SK-N-SH treated with all-trans-retinoic acid at 6 μM for 48 hours (cell line): Measurements from ENCODE around the gene CISD3.

Source experiments
- ATAC-seq: fragments of 200-7000 bp; cut with Tn5 transposase; 3 replicates; pipeline ENCODE4 v1.9.1; 2020; ENCODE audit warnings: mild to moderate bottlenecking, moderate library complexity
- ARNTL ChIP-seq: fragments of 450-650 bp; formaldehyde crosslinking; IDR thresholded peaks from 2 replicates; pipeline ENCODE4 v1.5.0; 2020; ENCODE audit warnings: low read depth, mild to moderate bottlenecking, moderate library complexity, borderline replicate concordance
- BACH2 ChIP-seq: fragments of 250-450 bp; sonication (Bioruptor Pico); IDR thresholded peaks from 2 replicates; pipeline ENCODE4 v1.9.0; 2021; ENCODE audit warnings: mild to moderate bottlenecking, borderline replicate concordance
- CSDC2 ChIP-seq: fragments of 250-450 bp; sonication (Bioruptor Pico); IDR thresholded peaks from 2 replicates; pipeline ENCODE4 v1.5.0; 2020; ENCODE audit warnings: mild to moderate bottlenecking, moderate library complexity
- ESRRG ChIP-seq: fragments of 250-450 bp; sonication (Bioruptor Pico); IDR thresholded peaks from 2 replicates; pipeline ENCODE4 v1.6.1; 2021; ENCODE audit warnings: mild to moderate bottlenecking
- PPARA ChIP-seq: fragments of 250-450 bp; sonication (Bioruptor Pico); IDR thresholded peaks from 2 replicates; pipeline ENCODE4 v1.5.0; 2020; ENCODE audit warnings: mild to moderate bottlenecking, borderline replicate concordance
- RARB ChIP-seq: fragments of 250-450 bp; sonication (Bioruptor Pico); IDR thresholded peaks from 2 replicates; pipeline ENCODE4 v1.8.0; 2021; ENCODE audit warnings: mild to moderate bottlenecking, moderate library complexity
- SNAI2 ChIP-seq: fragments of 250-450 bp; sonication (Bioruptor Pico); IDR thresholded peaks from 2 replicates; pipeline ENCODE4 v1.5.0; 2020; ENCODE audit warnings: mild to moderate bottlenecking, moderate library complexity
- TCF4 ChIP-seq: fragments of 250-450 bp; sonication (Bioruptor Pico); IDR thresholded peaks from 2 replicates; pipeline ENCODE4 v1.8.0; 2021; ENCODE audit warnings: mild to moderate bottlenecking, moderate library complexity, borderline replicate concordance
- TOX ChIP-seq: fragments of 250-450 bp; sonication (Bioruptor Pico); IDR thresholded peaks from 2 replicates; pipeline ENCODE4 v1.8.0; 2021; ENCODE audit warnings: mild to moderate bottlenecking, moderate library complexity, borderline replicate concordance
- ZFP3 ChIP-seq: fragments of 250-450 bp; sonication (Bioruptor Pico); IDR thresholded peaks from 2 replicates; pipeline ENCODE4 v1.5.0; 2020; ENCODE audit warnings: mild to moderate bottlenecking, moderate library complexity
- ZFP30 ChIP-seq: fragments of 450-650 bp; formaldehyde crosslinking; IDR thresholded peaks from 2 replicates; pipeline ENCODE4 v1.5.0; 2022; ENCODE audit warnings: mild to moderate bottlenecking, moderate library complexity
- ZNF70 ChIP-seq: fragments of 450-650 bp; formaldehyde crosslinking; IDR thresholded peaks from 2 replicates; pipeline ENCODE4 v1.5.0; 2020; ENCODE audit warnings: mild to moderate bottlenecking, moderate library complexity
- TF ChIP-seq, protein P1 (sequence below): fragments of 250-450 bp; sonication (Bioruptor Pico); IDR thresholded peaks from 2 replicates; pipeline ENCODE4 v1.5.0; 2020; ENCODE audit warnings: mild to moderate bottlenecking, moderate library complexity
- TF ChIP-seq, protein P2 (sequence below): fragments of 250-450 bp; sonication (Bioruptor Pico); IDR thresholded peaks from 2 replicates; pipeline ENCODE4 v1.8.0; 2020; ENCODE audit warnings: mild to moderate bottlenecking, moderate library complexity, borderline replicate concordance
- TF ChIP-seq, protein P3 (sequence below): fragments of 250-450 bp; sonication (Bioruptor Pico); IDR thresholded peaks from 2 replicates; pipeline ENCODE4 v1.5.1; 2020; ENCODE audit warnings: low read depth, mild to moderate bottlenecking, moderate library complexity

CISD3 gene

DNA sequence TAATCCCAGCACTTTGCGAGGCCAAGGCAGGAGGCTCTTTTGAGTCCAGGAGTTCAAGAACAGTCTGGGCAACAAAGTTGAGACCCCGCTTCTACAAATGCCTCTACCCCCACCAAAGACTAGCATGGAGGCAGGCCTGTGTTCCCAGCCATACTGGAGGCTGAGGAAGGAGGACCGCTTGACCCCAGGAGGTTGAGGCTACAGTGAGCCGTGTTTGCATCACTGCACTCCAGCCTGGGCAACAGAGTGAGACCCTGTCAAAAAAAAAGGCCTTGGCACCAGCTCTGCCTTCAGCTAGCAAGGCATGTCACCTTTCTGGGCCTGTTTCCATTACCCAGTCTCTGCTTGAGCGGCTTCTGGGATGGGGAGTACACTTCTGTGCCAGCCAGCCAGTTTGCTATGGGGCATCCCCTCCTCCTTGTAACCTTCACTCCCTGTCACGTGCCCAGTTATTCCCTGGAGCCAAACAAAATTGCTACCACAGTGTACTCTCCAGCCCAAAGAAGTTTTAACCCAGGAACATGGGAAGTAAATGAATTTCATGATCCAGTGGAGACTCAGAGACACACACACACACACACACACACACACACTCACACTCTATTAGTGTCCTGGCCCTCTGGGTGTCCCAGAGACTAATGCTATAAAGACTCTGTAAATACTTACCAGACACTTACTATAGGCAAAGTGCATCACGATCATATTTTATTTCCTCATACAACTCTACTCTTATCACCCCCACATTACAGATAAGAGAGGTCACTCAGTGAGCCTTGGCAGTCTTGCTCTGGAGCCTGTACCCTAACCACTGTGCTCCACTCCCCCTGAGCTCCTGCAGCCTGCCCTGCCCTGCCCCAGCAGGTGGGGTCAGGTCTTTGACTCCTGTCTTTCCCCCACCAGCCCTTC, 2.5 kb downstream of the CISD3 start:
- ATAC-seq, result no peak
- no peak for TF ChIP-seq ZFP3 (CRISPR knock-in tag)
- no peak for TF ChIP-seq TOX (CRISPR knock-in tag)
- TF ChIP-seq, protein P1, sequence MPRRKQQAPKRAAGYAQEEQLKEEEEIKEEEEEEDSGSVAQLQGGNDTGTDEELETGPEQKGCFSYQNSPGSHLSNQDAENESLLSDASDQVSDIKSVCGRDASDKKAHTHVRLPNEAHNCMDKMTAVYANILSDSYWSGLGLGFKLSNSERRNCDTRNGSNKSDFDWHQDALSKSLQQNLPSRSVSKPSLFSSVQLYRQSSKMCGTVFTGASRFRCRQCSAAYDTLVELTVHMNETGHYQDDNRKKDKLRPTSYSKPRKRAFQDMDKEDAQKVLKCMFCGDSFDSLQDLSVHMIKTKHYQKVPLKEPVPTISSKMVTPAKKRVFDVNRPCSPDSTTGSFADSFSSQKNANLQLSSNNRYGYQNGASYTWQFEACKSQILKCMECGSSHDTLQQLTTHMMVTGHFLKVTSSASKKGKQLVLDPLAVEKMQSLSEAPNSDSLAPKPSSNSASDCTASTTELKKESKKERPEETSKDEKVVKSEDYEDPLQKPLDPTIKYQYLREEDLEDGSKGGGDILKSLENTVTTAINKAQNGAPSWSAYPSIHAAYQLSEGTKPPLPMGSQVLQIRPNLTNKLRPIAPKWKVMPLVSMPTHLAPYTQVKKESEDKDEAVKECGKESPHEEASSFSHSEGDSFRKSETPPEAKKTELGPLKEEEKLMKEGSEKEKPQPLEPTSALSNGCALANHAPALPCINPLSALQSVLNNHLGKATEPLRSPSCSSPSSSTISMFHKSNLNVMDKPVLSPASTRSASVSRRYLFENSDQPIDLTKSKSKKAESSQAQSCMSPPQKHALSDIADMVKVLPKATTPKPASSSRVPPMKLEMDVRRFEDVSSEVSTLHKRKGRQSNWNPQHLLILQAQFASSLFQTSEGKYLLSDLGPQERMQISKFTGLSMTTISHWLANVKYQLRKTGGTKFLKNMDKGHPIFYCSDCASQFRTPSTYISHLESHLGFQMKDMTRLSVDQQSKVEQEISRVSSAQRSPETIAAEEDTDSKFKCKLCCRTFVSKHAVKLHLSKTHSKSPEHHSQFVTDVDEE (CRISPR knock-in tag), result no peak
- TF ChIP-seq, protein P2, sequence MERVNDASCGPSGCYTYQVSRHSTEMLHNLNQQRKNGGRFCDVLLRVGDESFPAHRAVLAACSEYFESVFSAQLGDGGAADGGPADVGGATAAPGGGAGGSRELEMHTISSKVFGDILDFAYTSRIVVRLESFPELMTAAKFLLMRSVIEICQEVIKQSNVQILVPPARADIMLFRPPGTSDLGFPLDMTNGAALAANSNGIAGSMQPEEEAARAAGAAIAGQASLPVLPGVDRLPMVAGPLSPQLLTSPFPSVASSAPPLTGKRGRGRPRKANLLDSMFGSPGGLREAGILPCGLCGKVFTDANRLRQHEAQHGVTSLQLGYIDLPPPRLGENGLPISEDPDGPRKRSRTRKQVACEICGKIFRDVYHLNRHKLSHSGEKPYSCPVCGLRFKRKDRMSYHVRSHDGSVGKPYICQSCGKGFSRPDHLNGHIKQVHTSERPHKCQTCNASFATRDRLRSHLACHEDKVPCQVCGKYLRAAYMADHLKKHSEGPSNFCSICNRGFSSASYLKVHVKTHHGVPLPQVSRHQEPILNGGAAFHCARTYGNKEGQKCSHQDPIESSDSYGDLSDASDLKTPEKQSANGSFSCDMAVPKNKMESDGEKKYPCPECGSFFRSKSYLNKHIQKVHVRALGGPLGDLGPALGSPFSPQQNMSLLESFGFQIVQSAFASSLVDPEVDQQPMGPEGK, result no peak
- TF ChIP-seq RARB (CRISPR knock-in tag), result no peak

DNA sequence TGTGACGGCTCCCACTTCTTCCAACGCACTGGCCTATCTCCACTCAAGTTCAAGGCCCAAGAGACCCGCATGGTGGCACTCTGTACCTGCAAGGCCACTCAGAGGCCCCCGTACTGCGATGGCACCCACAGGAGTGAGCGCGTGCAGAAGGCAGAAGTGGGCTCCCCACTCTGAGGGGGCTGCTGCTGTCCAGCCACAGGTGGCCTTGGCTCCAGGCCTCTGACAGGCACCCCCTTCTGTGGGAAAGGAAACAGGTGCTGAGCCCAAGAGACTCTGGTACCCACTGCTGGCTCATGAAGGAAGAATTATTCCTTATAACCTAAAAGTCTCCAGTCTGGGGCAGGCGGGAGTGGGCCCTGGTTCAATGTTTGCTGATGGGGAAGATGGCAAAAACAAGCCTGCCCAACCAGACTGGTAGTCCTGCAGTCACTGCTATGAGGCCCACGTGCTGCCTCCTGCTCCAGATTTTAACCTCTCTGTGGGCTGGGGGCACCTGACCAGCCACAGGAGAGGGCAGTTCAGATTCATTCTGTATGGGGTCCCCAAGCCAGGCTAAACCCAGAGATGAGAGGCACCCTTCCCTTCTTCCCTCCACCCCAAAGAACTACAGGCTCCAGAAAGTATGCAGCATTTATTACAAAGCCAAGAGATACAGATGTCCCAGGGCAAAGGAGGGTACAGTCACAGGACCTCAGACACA, 3.3 kb downstream of the CISD3 start:
- TF ChIP-seq ZFP30 (CRISPR knock-in tag), result no peak
- TF ChIP-seq TCF4 (CRISPR knock-in tag), result no peak
- TF ChIP-seq ZNF70 (CRISPR knock-in tag), result no peak
- TF ChIP-seq, protein P1 (CRISPR knock-in tag), result no peak
- no peak for TF ChIP-seq ARNTL (CRISPR knock-in tag)
- no peak for TF ChIP-seq TOX (CRISPR knock-in tag)
- TF ChIP-seq ZFP3 (CRISPR knock-in tag), result no peak
- TF ChIP-seq, protein P2, result no peak
- TF ChIP-seq SNAI2, result no peak
- no peak for TF ChIP-seq ESRRG (CRISPR knock-in tag)
- TF ChIP-seq, protein P3, sequence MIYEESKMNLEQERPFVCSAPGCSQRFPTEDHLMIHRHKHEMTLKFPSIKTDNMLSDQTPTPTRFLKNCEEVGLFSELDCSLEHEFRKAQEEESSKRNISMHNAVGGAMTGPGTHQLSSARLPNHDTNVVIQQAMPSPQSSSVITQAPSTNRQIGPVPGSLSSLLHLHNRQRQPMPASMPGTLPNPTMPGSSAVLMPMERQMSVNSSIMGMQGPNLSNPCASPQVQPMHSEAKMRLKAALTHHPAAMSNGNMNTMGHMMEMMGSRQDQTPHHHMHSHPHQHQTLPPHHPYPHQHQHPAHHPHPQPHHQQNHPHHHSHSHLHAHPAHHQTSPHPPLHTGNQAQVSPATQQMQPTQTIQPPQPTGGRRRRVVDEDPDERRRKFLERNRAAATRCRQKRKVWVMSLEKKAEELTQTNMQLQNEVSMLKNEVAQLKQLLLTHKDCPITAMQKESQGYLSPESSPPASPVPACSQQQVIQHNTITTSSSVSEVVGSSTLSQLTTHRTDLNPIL (CRISPR knock-in tag), result no peak
- no peak for TF ChIP-seq BACH2 (CRISPR knock-in tag)
- no peak for TF ChIP-seq PPARA
- TF ChIP-seq RARB (CRISPR knock-in tag), result no peak
- TF ChIP-seq CSDC2 (CRISPR knock-in tag), result no peak
- ATAC-seq, result no peak
